ENCODE measurements around the gene NEB. TPM values are rescaled to one million over a fixed set of nuclear protein-coding genes. Genes with fewer than 3 reads are reported as not detected.

Gene NEB
- total and polyA plus RNA-seq, 2 of the 13 experiments (the other 11 are each of a cell fraction or from before 2014, with no cell fraction given), result 0.21 to 0.24 TPM

- CTCF ChIA-PET (ENCODE audit: low intra/inter-chr PET ratio, low total read pairs), result no interaction called here
- H3K27ac ChIP-seq (ENCODE audit: extremely low read length, insufficient read depth, low read length), result no peak overlapping the region
- H4K20me1 ChIP-seq (ENCODE audit: insufficient read depth, low read length), result no peaks in the 10 kb centered on the region
- H3K36me3 ChIP-seq (replicated peaks in 1 of 2; ENCODE audit: control insufficient read depth in 1 of 2, insufficient read depth in 2 of 2, low read length in 2 of 2), result no peaks in the 10 kb centered on the region
- H3K4me1 ChIP-seq (ENCODE audit: insufficient read depth, low read length), result no peaks in the 10 kb centered on the region
- DNase-seq (ENCODE audit: low spot score), result no peak
- H3K4me3 ChIP-seq (replicated peaks in 1 of 3; ENCODE audit: insufficient read depth in 1 of 3, low read depth in 2 of 3, low read length in 3 of 3), result no peak overlapping the region
- no peak overlapping the region for H3K9ac ChIP-seq (ENCODE audit: insufficient read depth, low read depth, low read length)
- ATAC-seq, result no peak
- FAIRE-seq, result no peak
- WGBS (ENCODE audit: low lambda C conversion rate), result 44% methylated on average over 5 of the region's 5 CpGs
- intact Hi-C loops (cut with micrococcal nuclease; ENCODE audit: unreplicated experiment), result no loop called here
- H3K9me3 ChIP-seq (ENCODE audit: low read length), result no peaks in the 10 kb centered on the region
- H3K79me2 ChIP-seq (ENCODE audit: insufficient read depth, low read length), result no peaks in the 10 kb centered on the region
- peaks cover 2 to 8% of the 10 kb centered on the region in 2 experiments; a peak in 2 of 5 replicates for H3K27me3 ChIP-seq (ENCODE audit: control insufficient read depth in 1 of 2, insufficient read depth in 2 of 2, low read length in 2 of 2)
- in situ Hi-C loops (cut with HindIII; ENCODE audit: extremely low pct_ligation_motif_present, low pct_unique_long_range_greater_than_20kb), result no loop called here
- POLR2A ChIA-PET, result no interaction called here
- H3K4me2 ChIP-seq (ENCODE audit: low read depth, low read length), result no peak overlapping the region
- TF ChIP-seq MAX (IDR thresholded peaks at IDR 0.05), result no peak
- peak; percentile 36 for TF ChIP-seq MNT (IDR thresholded peaks at IDR 0.05)
- no peak for TF ChIP-seq ZNF780A (CRISPR knock-in tag; IDR thresholded peaks at IDR 0.05)
- H2AFZ ChIP-seq (ENCODE audit: low read length), result no peak overlapping the region
- no TSS peak for BruUV-seq (replicated peaks)
Observed at GRCh38 chr2:151721161-151721560, 13.1 kb downstream of the NEB start.

- Histone ChIP-seq H3K79me2 (ENCODE audit: insufficient read depth, low read length) (no peaks in the 10 kb centered on the region), H3K27ac (ENCODE audit: extremely low read length, insufficient read depth, low read length) (no peak overlapping the region), H3K4me2 (ENCODE audit: low read depth, low read length) (no peak overlapping the region), H2AFZ (ENCODE audit: low read length) (no peak overlapping the region), H3K27me3 (ENCODE audit: control insufficient read depth in 1 of 2, insufficient read depth in 2 of 2, low read length in 2 of 2) (peaks cover 2 to 8% of the 10 kb centered on the region in 2 experiments; a peak in 2 of 5 replicates), H3K9ac (ENCODE audit: insufficient read depth, low read depth, low read length) (no peak overlapping the region), H3K4me3 (replicated peaks in 1 of 3; ENCODE audit: insufficient read depth in 1 of 3, low read depth in 2 of 3, low read length in 3 of 3) (no peak overlapping the region), H3K4me1 (ENCODE audit: insufficient read depth, low read length) (no peaks in the 10 kb centered on the region), H3K9me3 (ENCODE audit: low read length) (no peaks in the 10 kb centered on the region), H4K20me1 (ENCODE audit: insufficient read depth, low read length) (no peaks in the 10 kb centered on the region), H3K36me3 (replicated peaks in 1 of 2; ENCODE audit: control insufficient read depth in 1 of 2, insufficient read depth in 2 of 2, low read length in 2 of 2) (no peaks in the 10 kb centered on the region)
- in situ Hi-C loops (cut with HindIII; ENCODE audit: extremely low pct_ligation_motif_present, low pct_unique_long_range_greater_than_20kb) (no loop called here), intact Hi-C loops (cut with micrococcal nuclease; ENCODE audit: unreplicated experiment) (no loop called here)
- peak; percentile 21 for FAIRE-seq
- POLR2A ChIA-PET, result no interaction called here
- TF ChIP-seq TFAP4 (IDR thresholded peaks at IDR 0.05; ENCODE audit: borderline replicate concordance, low read depth), result no peak
- TF ChIP-seq ZNF629 (CRISPR knock-in tag; conservative IDR thresholded peaks at IDR 0.05), result no peak
- no peak for TF ChIP-seq ZEB1 (IDR thresholded peaks at IDR 0.05; ENCODE audit: insufficient replicate concordance, low read depth)
- TF ChIP-seq MXD4 (CRISPR knock-in tag; IDR thresholded peaks at IDR 0.05), result no peak
- no peak for TF ChIP-seq HDAC2 (CRISPR knock-in tag; IDR thresholded peaks at IDR 0.05)
- no peak for TF ChIP-seq YY1 (IDR thresholded peaks at IDR 0.05; ENCODE audit: insufficient read depth, insufficient replicate concordance, low read depth, low read length)
- TF ChIP-seq HDAC1 (CRISPR knock-in tag; IDR thresholded peaks at IDR 0.05), result no peak
- no peak for TF ChIP-seq AFF4 (CRISPR knock-in tag; IDR thresholded peaks at IDR 0.05)
- no peak for TF ChIP-seq FIP1L1 (IDR thresholded peaks at IDR 0.05; ENCODE audit: borderline replicate concordance, insufficient read depth, low read depth, low read length)
- TF ChIP-seq JUND (CRISPR knock-in tag; IDR thresholded peaks at IDR 0.05), result no peak
- CTCF ChIA-PET (ENCODE audit: low intra/inter-chr PET ratio, low total read pairs), result no interaction called here
- 69% methylated on average over 1 of the region's 1 CpG for WGBS (ENCODE audit: low lambda C conversion rate)
- ATAC-seq, result no peak
- no TSS peak for BruUV-seq (replicated peaks)
- no peak for DNase-seq (ENCODE audit: low spot score)
Observed at GRCh38 chr2:151720521-151720920, 13.8 kb downstream of the NEB start.
